ENCODE results near the gene GSTK1. TPM values are rescaled to one million over a fixed set of nuclear protein-coding genes. Genes with fewer than 3 reads are reported as not detected.

The GSTK1 gene
- total and polyA plus RNA-seq, 10 of the 15 experiments (the other 5 are each of a cell fraction or from before 2014, with no cell fraction given), result 76.2 to 166 (median 127) TPM

- DNase-seq (ENCODE audit: low read depth, low spot score) (no peak), ATAC-seq (0 out of 3 replicates have a peak, but pooled peaks have one; percentile 2), FAIRE-seq (no peak)
- Histone ChIP-seq H3K79me2 (ENCODE audit: control insufficient read depth, insufficient read depth, low read length) (peaks cover 35% of the 10 kb centered on the region), H3K4me2 (ENCODE audit: control insufficient read depth, insufficient read depth) (peak overlapping the region; percentile 85), H2AFZ (ENCODE audit: control insufficient read depth, low read depth, low read length) (peak overlapping the region; percentile 2; the same call in 1 of the 2 replicates), H3K27me3 (replicated peaks in 1 of 2; ENCODE audit: control insufficient read depth in 2 of 2, insufficient read depth in 2 of 2, low read length in 1 of 2) (no peaks in the 10 kb centered on the region), H3K4me1 (ENCODE audit: control insufficient read depth, insufficient read depth, low read length) (0 out of 2 replicates have a peak, but pooled peaks cover 3% of the 10 kb centered on the region), H3K27ac (ENCODE audit: control insufficient read depth, insufficient read depth) (peak overlapping the region; percentile 92), H4K20me1 (ENCODE audit: control insufficient read depth, insufficient read depth) (no peaks in the 10 kb centered on the region), H3K9ac (ENCODE audit: control insufficient read depth, insufficient read depth, low read length) (peak overlapping the region; percentile 85), H3K36me3 (ENCODE audit: control insufficient read depth in 2 of 2, insufficient read depth in 2 of 2, low read length in 1 of 2) (peaks cover 9 to 13% of the 10 kb centered on the region in 2 experiments), H3K9me3 (replicated peaks; ENCODE audit: control insufficient read depth, insufficient read depth, low read length) (no peaks in the 10 kb centered on the region; the same call in 2 of the 3 replicates), H3K4me3 (peak overlapping the region; percentile 78)
- intact Hi-C loops (cut with micrococcal nuclease; ENCODE audit: unreplicated experiment) (loop anchor here (2.0 kb wide), 2 partner anchors 27 to 91 kb away; partner anchors contain the start of genes GSTK1 and ZYX), in situ Hi-C loops (cut with MboI) (no loop called here)
- RAD21 ChIA-PET (ENCODE audit: unreplicated experiment), result interaction anchor here (0.6 to 0.8 kb wide), 2 partner anchors 26 to 281 kb away, joined by 4 to 5 read pairs; partner anchors contain the start of gene GSTK1
- no TSS peak for BruUV-seq (replicated peaks)
- 23% methylated on average over 6 of the region's 6 CpGs for WGBS (ENCODE audit: insufficient coverage, insufficient replicate concordance, low lambda C conversion rate, missing lambda C conversion rate)
- SMC1A ChIA-PET (ENCODE audit: uncharacterized antibody, unreplicated experiment), result interaction anchor here (0.6 to 1.8 kb wide), 8 partner anchors 19 to 125 kb away, joined by 3 to 7 read pairs (median 4); partner anchors contain the start of gene GSTK1
- POLR2A ChIA-PET, result interaction anchor here (1.1 kb wide), 2 partner anchors 10 to 26 kb away, joined by 3 to 5 read pairs; partner anchors contain the start of gene GSTK1
- CTCF ChIA-PET, result interaction anchor here (0.8 to 2.9 kb wide), 5 partner anchors 9 to 49 kb away, joined by 3 to 17 read pairs (median 3); no protein-coding TSS in a partner anchor
- no peak for TF ChIP-seq ATF3 (IDR thresholded peaks at IDR 0.05; ENCODE audit: borderline replicate concordance, extremely low read depth, low read depth, low read length)
- TF ChIP-seq RCOR1 (conservative IDR thresholded peaks at IDR 0.05; ENCODE audit: low read depth, low read length), result no peak
- TF ChIP-seq RELA (IDR thresholded peaks at IDR 0.05; ENCODE audit: borderline replicate concordance, partially characterized antibody), result no peak
- TF ChIP-seq YY1 (IDR thresholded peaks at IDR 0.05; ENCODE audit: low read depth, low read length), result no peak
- TF ChIP-seq JUNB (IDR thresholded peaks at IDR 0.05), result no peak
- TF ChIP-seq ZNF274 (IDR thresholded peaks at IDR 0.05; ENCODE audit: insufficient read depth, insufficient read length), result no peak
- no peak for TF ChIP-seq USF2 (IDR thresholded peaks at IDR 0.05; ENCODE audit: borderline replicate concordance, low read depth, low read length)
- no peak for TF ChIP-seq GATAD2B (conservative IDR thresholded peaks at IDR 0.05; ENCODE audit: low read depth)
- no peak for TF ChIP-seq IKZF2 (IDR thresholded peaks at IDR 0.05)
- TF ChIP-seq MTA2 (IDR thresholded peaks at IDR 0.05; ENCODE audit: low read depth), result no peak
- 0 out of 2 replicates have a peak, but pooled peaks have one; percentile 24 for TF ChIP-seq RELB (IDR thresholded peaks at IDR 0.05; ENCODE audit: low read depth)
- TF ChIP-seq IRF3 (IDR thresholded peaks at IDR 0.05), result no peak
- TF ChIP-seq STAT1 (conservative IDR thresholded peaks at IDR 0.05), result no peak
- TF ChIP-seq FOXM1 (IDR thresholded peaks at IDR 0.05; ENCODE audit: low read depth, low read length), result no peak
- no peak for TF ChIP-seq MYB (IDR thresholded peaks at IDR 0.05; ENCODE audit: borderline replicate concordance, low read depth, low read length)
- no peak for TF ChIP-seq CTCF (IDR thresholded peaks at IDR 0.05 in 2 of 3, conservative IDR thresholded peaks at IDR 0.05 in 1 of 3; ENCODE audit: control insufficient read depth in 2 of 3, extremely low read depth in 1 of 3, insufficient read depth in 1 of 3, low read depth in 3 of 3, low read length in 3 of 3)
- no peak for TF ChIP-seq ZNF622 (IDR thresholded peaks at IDR 0.05)
- TF ChIP-seq BHLHE40 (IDR thresholded peaks at IDR 0.05; ENCODE audit: borderline replicate concordance in 1 of 2, low read depth in 2 of 2, low read length in 1 of 2), result no peak
These were observed 26.2 kb downstream of the GSTK1 start for GRCh38 chr7:143289421-143289820.
